ENCODE results near the gene PNLIPRP3.
"Not testable (repeated sequence)": the region's sequence is repeated elsewhere in the genome, so short reads cannot be mapped to it uniquely, and the experiment has no call there.

Gene PNLIPRP3

GRCh38 chr10:116427671-116428070, at the start of gene PNLIPRP3:
TSS of gene PNLIPRP3 (plus strand) at chr10:116427847. CDS start at chr10:116428013, 166 bp downstream.
- DNase-seq = no peak

GRCh38 chr10:116382290-116382689, 45.4 kb upstream of the PNLIPRP3 start:
- DNase-seq = no peak

GRCh38 chr10:116385311-116385710, 42.3 kb upstream of the PNLIPRP3 start:
- DNase-seq = no peak

- DNase-seq = no peak
Measured at GRCh38 chr10:116385994-116386809, 41.4 kb upstream of the PNLIPRP3 start.

- not testable (repeated sequence) for DNase-seq
Measured at GRCh38 chr10:116393246-116393831, 34.3 kb upstream of the PNLIPRP3 start.

- DNase-seq = no peak
Measured at GRCh38 chr10:116395223-116395985, 32.2 kb upstream of the PNLIPRP3 start.

GRCh38 chr10:116398224-116398623, 29.4 kb upstream of the PNLIPRP3 start:
- no peak for DNase-seq

- DNase-seq = no peak
Measured at GRCh38 chr10:116402858-116403257, 24.8 kb upstream of the PNLIPRP3 start.

- DNase-seq = no peak
Measured at GRCh38 chr10:116403740-116404250, 23.9 kb upstream of the PNLIPRP3 start.

GRCh38 chr10:116408719-116409118, 18.9 kb upstream of the PNLIPRP3 start:
- DNase-seq = no peak

- DNase-seq = no peak
Measured at GRCh38 chr10:116410351-116410750, 17.3 kb upstream of the PNLIPRP3 start.

GRCh38 chr10:116417821-116418220, 9.8 kb upstream of the PNLIPRP3 start:
- no peak for DNase-seq

- no peak for DNase-seq
Measured at GRCh38 chr10:116418389-116418788, 9.3 kb upstream of the PNLIPRP3 start.

- DNase-seq = no peak
Measured at GRCh38 chr10:116421815-116422214, 5.8 kb upstream of the PNLIPRP3 start.

- no peak for DNase-seq
Measured at GRCh38 chr10:116429288-116429977, 1.8 kb downstream of the PNLIPRP3 start.

- no peak for DNase-seq
Measured at GRCh38 chr10:116430288-116430687, 2.6 kb downstream of the PNLIPRP3 start.

GRCh38 chr10:116431598-116431997, 4.0 kb downstream of the PNLIPRP3 start:
- no peak for DNase-seq

- no peak for DNase-seq
Measured at GRCh38 chr10:116437076-116437692, 9.5 kb downstream of the PNLIPRP3 start.

- no peak for DNase-seq
Measured at GRCh38 chr10:116440330-116441030, 12.8 kb downstream of the PNLIPRP3 start.

- no peak for DNase-seq
Measured at GRCh38 chr10:116444527-116445142, 17.0 kb downstream of the PNLIPRP3 start.

- no peak for DNase-seq
Measured at GRCh38 chr10:116450861-116451260, 23.2 kb downstream of the PNLIPRP3 start.
